K562 (cell line): ENCODE results near the gene THUMPD2. TPM values are rescaled to one million over a fixed set of nuclear protein-coding genes. Genes with fewer than 3 reads are reported as not detected.

ENCODE experiments used
- ATAC-seq: fragments of 200-7000 bp; cut with Tn5 transposase; 3 replicates; pipeline ENCODE4 v1.9.1; 2020; ENCODE audit warnings: moderate library complexity
- BruUV-seq: library from RNA; stranded (reverse); fragments of 400-500 nt; replicated peaks from 2 replicates; lab custom pipeline; 2021; lab: Mats Ljungman, UMichigan
- CTCF ChIA-PET: fragments of 300-600 bp; formaldehyde crosslinking; extraction: SDS; loops from one replicate; lab custom pipeline; 2021; ENCODE audit warnings: low intra/inter-chr PET ratio; lab: Yijun Ruan, JAX
- POLR2A ChIA-PET: fragments of 300-600, 350-650 bp; sonication (Branson Sonifier 250); formaldehyde crosslinking; extraction: SDS; loops from one replicate; lab custom pipeline; 2021; ENCODE audit warnings: antibody characterized with exemption, inconsistent platforms; lab: Yijun Ruan, JAX
- DNase-seq, 4 experiments: peaks; one replicate each; pipeline versions ENCODE4 v3.0.0 to v3.0.0-alpha.2; 2011 to 2018; ENCODE audit warnings: low spot score in 3 of 4, mixed read lengths in 3 of 4; ENCODE audit errors: extremely low read depth in 1 of 4
- FAIRE-seq: peaks from 2 replicates; lab custom pipeline; 2011; peaks lifted over from hg19 to GRCh38; lab: Jason Lieb, UNC
- H2AFZ ChIP-seq: 2 replicates; pipeline ENCODE4 v1.6.0; 2011; ENCODE audit warnings: low read depth, low read length, control low read depth, inconsistent platforms
- H3K27ac ChIP-seq: fragments of 200-600 bp; 3 replicates; pipeline ENCODE4 v1.8.0; 2011; ENCODE audit warnings: low read depth, mild to moderate bottlenecking, control low read depth, inconsistent platforms, low read length, moderate library complexity, mixed read lengths; ENCODE audit errors: extremely low read depth
- H3K27me3 ChIP-seq, 2 experiments: fragments of 300-600 bp in 1 of 2; 2 replicates in 1 of 2; 3 replicates in 1 of 2; pipeline versions ENCODE4 v1.6.0 to v1.8.0; 2011; ENCODE audit warnings: inconsistent platforms in 2 of 2, low read length in 2 of 2, mild to moderate bottlenecking in 1 of 2, mixed read lengths in 1 of 2, moderate library complexity in 1 of 2; ENCODE audit not compliant: control insufficient read depth in 2 of 2, insufficient read depth in 2 of 2
- H3K36me3 ChIP-seq: fragments of 300-600 bp; 3 replicates; pipeline ENCODE4 v1.8.0; 2011; ENCODE audit warnings: mild to moderate bottlenecking, low read length, inconsistent platforms; ENCODE audit not compliant: control insufficient read depth, insufficient read depth
- H3K4me1 ChIP-seq, 2 experiments: fragments of 200-600 bp in 1 of 2; replicated peaks in 1 of 2; 2 replicates in 1 of 2; 3 replicates in 1 of 2; pipeline versions ENCODE4 v1.5.1 to v1.8.0; 2011; ENCODE audit warnings: inconsistent platforms in 2 of 2, low read length in 2 of 2, mild to moderate bottlenecking in 1 of 2, mixed read lengths in 1 of 2, moderate library complexity in 1 of 2; ENCODE audit not compliant: control insufficient read depth in 2 of 2, insufficient read depth in 2 of 2
- H3K4me2 ChIP-seq: 2 replicates; pipeline ENCODE4 v1.6.1; 2011; ENCODE audit warnings: low read length, control low read depth, inconsistent platforms, mixed read lengths; ENCODE audit not compliant: insufficient read depth
- H3K4me3 ChIP-seq: fragments of 200-600 bp; sonication (generic), shearing (Covaris generic); 2 replicates; pipeline ENCODE4 v1.5.1; 2016; ENCODE audit warnings: control low read depth, inconsistent platforms
- H3K79me2 ChIP-seq: fragments of 200-600 bp; 3 replicates; pipeline ENCODE4 v1.8.0; 2011; ENCODE audit warnings: low read length, inconsistent platforms; ENCODE audit not compliant: control insufficient read depth, insufficient read depth
- H3K9ac ChIP-seq, 2 experiments: 2 replicates each; pipeline versions ENCODE4 v1.6.0 to v1.6.1; 2011; ENCODE audit warnings: low read depth in 2 of 2, low read length in 2 of 2, control low read depth in 1 of 2, inconsistent platforms in 1 of 2, mild to moderate bottlenecking in 1 of 2, mixed read lengths in 1 of 2; ENCODE audit not compliant: insufficient read depth in 1 of 2
- H3K9me1 ChIP-seq: one replicate; pipeline ENCODE4 v1.6.0; 2011; ENCODE audit warnings: inconsistent platforms, mild to moderate bottlenecking, low read length, moderate library complexity; ENCODE audit not compliant: control insufficient read depth, insufficient read depth
- H3K9me3 ChIP-seq: replicated peaks from 2 replicates; pipeline ENCODE4 v1.5.1; 2011; ENCODE audit warnings: low read depth, low read length, inconsistent platforms; ENCODE audit not compliant: control insufficient read depth, insufficient read depth
- H4K20me1 ChIP-seq: replicated peaks from 2 replicates; pipeline ENCODE4 v1.6.1; 2011; ENCODE audit warnings: low read length, inconsistent platforms, mixed read lengths; ENCODE audit not compliant: control insufficient read depth, insufficient read depth
- ASH1L ChIP-seq: fragments of 450-650 bp; IDR thresholded peaks from 2 replicates; pipeline ENCODE4 v1.6.1; 2018; ENCODE audit warnings: borderline replicate concordance, mild to moderate bottlenecking, low read depth; ENCODE audit not compliant: partially characterized antibody
- CREBBP ChIP-seq: IDR thresholded peaks from one replicate; pipeline ENCODE4 v1.6.1; 2012; ENCODE audit warnings: low read depth, mild to moderate bottlenecking, control low read depth, inconsistent platforms, low read length
- ELF4 ChIP-seq: fragments of 450-650 bp; formaldehyde crosslinking; IDR thresholded peaks from 2 replicates; pipeline ENCODE4 v1.4.0; 2022; ENCODE audit warnings: missing genetic modification characterization
- PCBP1 ChIP-seq: fragments of 200-400 bp; formaldehyde crosslinking; IDR thresholded peaks from 2 replicates; pipeline ENCODE4 v1.6.1; 2018; ENCODE audit warnings: mild to moderate bottlenecking, low read depth, low read length; ENCODE audit not compliant: poor library complexity, severe bottlenecking
- TCF3 ChIP-seq: sonication (generic); formaldehyde crosslinking; IDR thresholded peaks from 2 replicates; pipeline ENCODE4 v1.4.0; 2020; ENCODE audit warnings: mild to moderate bottlenecking, missing genetic modification reagents
- ZNF143 ChIP-seq: sonication (generic); formaldehyde crosslinking; IDR thresholded peaks from 2 replicates; pipeline ENCODE4 v1.9.0; 2022; ENCODE audit warnings: mild to moderate bottlenecking, missing genetic modification reagents
- WGBS: fragments of 100-300 bp; shearing (Covaris generic); methylation state at CpG from one replicate; pipeline ENCODE4 v1.1.6; 2016; ENCODE audit warnings: low coverage, mixed read lengths; ENCODE audit not compliant: insufficient coverage; ENCODE audit errors: missing lambda C conversion rate; 5-methylcytosine and 5-hydroxymethylcytosine counted together
- in situ Hi-C: fragments of 300-500 bp; cut with MboI; formaldehyde crosslinking; loops from 4 replicates; pipeline ENCODE4 v1.15.0; 2018; ENCODE audit warnings: inconsistent platforms, mixed read lengths
- intact Hi-C: fragments of 100-400 bp; cut with micrococcal nuclease; formaldehyde crosslinking; loops from 2 replicates; pipeline ENCODE4 v1.14.2; 2022
- polyA plus RNA-seq, 8 experiments: library from polyadenylated mRNA; depleted of rRNA in 4 of 8; stranded (reverse) in 5 of 8; unstranded in 3 of 8; fragments of >200 nt; fragmentation: Nextera tagmentation in 2 of 8; fragmentation: Illumina TruSeq in 1 of 8; extraction: Ambion mirVana in 2 of 8; extraction: Trizol in 1 of 8; gene quantifications; 2 replicates each; pipeline versions ENCODE4 v1.2.1 to v1.2.3, GENCODE V29; 2011 to 2014; ENCODE audit warnings: inconsistent platforms in 1 of 8, missing spikeins in 1 of 8
- total RNA-seq, 7 experiments: library from RNA; depleted of rRNA in 6 of 7; stranded (reverse); fragments of >200 nt in 6 of 7; fragmentation: Illumina TruSeq in 2 of 7; extraction: Trizol in 2 of 7; gene quantifications; 2 replicates each; pipeline versions ENCODE4 v1.2.1 to v1.2.3, GENCODE V29; 2011 to 2021; ENCODE audit warnings: low replicate concordance in 1 of 7
- TF ChIP-seq, protein P1 (sequence below): fragments of 450-650 bp; formaldehyde crosslinking; conservative IDR thresholded peaks from 2 replicates; pipeline ENCODE4 v1.4.0; 2022; ENCODE audit warnings: mild to moderate bottlenecking, missing genetic modification characterization

THUMPD2 gene
- total and polyA plus RNA-seq, 9 of the 15 experiments (the other 6 are each of a cell fraction or from before 2014, with no cell fraction given), result 9.6 to 40.4 (median 24.0) TPM

DNA sequence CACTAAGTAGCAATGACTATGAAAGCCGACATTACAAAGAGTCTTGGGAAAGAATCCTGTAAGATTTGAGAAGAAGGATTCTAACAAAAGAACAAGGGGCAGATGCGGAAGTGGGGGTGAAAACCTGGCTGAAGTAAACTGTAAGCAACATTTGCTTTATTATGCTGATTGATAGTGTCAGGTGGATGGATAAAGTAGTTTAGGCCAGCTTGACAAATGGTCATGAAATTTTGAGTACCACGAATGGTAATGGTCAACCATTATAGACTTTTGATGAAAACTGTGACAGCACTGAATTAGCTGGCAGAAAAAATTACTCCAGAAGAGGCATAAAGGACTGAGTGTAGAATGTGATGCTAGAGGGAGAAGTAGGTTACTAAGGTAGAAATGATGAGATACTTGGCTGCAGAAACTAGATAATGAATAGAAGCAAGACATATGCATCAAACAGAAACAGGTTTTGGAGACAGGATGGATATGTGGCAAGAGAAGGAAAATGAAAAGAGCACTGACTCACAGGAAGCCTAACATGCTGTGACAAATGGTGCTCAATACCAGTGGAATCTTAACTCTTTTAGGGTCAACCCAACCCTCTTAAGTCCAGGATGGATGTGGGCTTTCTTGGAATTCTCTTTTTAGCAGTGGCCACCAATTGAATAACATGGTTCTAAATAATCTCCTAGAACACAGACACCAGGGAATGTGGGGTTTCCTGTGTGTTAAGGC lies 6.8 kb downstream of the THUMPD2 start:
- no TSS peak for BruUV-seq
- FAIRE-seq, result no peak
- H3K9me3 ChIP-seq, result no peaks in the 10 kb centered on the region
- WGBS, result 84% methylated on average over 3 of the region's 3 CpGs
- no peak overlapping the region for H2AFZ ChIP-seq
- H3K79me2 ChIP-seq, result peaks cover 88% of the 10 kb centered on the region
- H3K36me3 ChIP-seq, result peaks cover 89% of the 10 kb centered on the region
- DNase-seq, result no peak
- intact Hi-C loops, result no loop called here
- peak; percentile 45 for ATAC-seq
- H3K27ac ChIP-seq, result no peak overlapping the region
- no peak overlapping the region for H3K9ac ChIP-seq
- no peak overlapping the region for H3K4me2 ChIP-seq
- TF ChIP-seq ASH1L (no peak), CREBBP (no peak), TCF3 (CRISPR knock-in tag) (no peak), ZNF143 (CRISPR knock-in tag) (no peak), PCBP1 (no peak), ELF4 (CRISPR knock-in tag) (no peak)
- TF ChIP-seq, protein P1, sequence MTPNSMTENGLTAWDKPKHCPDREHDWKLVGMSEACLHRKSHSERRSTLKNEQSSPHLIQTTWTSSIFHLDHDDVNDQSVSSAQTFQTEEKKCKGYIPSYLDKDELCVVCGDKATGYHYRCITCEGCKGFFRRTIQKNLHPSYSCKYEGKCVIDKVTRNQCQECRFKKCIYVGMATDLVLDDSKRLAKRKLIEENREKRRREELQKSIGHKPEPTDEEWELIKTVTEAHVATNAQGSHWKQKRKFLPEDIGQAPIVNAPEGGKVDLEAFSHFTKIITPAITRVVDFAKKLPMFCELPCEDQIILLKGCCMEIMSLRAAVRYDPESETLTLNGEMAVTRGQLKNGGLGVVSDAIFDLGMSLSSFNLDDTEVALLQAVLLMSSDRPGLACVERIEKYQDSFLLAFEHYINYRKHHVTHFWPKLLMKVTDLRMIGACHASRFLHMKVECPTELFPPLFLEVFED (CRISPR knock-in tag), result 0 out of 2 replicates have a peak, but pooled peaks have one; percentile 6
- H4K20me1 ChIP-seq, result 0 out of 2 replicates have a peak, but pooled peaks cover 6% of the 10 kb centered on the region
- CTCF ChIA-PET, result no interaction called here
- no peaks in the 10 kb centered on the region for H3K9me1 ChIP-seq
- in situ Hi-C loops, result no loop called here
- H3K4me3 ChIP-seq, result no peak overlapping the region
- no peaks in the 10 kb centered on the region for H3K27me3 ChIP-seq
- peaks cover 4 to 16% of the 10 kb centered on the region in 2 experiments; a peak in 3 of 5 replicates for H3K4me1 ChIP-seq
- POLR2A ChIA-PET, result interaction anchor here (0.6 to 1.1 kb wide), 2 partner anchors 9 to 647 kb away, joined by 3 read pairs; no protein-coding TSS in a partner anchor
